A673 (cell line): ENCODE measurements around the gene ABCA13.

ENCODE experiments used
- CTCF ChIP-seq: fragments of 300-800, 200-600 bp; sonication (generic); conservative IDR thresholded peaks from 2 replicates; pipeline ENCODE4 v1.5.1; 2017; ENCODE audit warnings: low read depth, mild to moderate bottlenecking, antibody characterized with exemption, low read length, moderate library complexity, mixed read lengths
- EZH2 ChIP-seq: fragments of 200-600 bp; sonication (generic); IDR thresholded peaks from 2 replicates; pipeline ENCODE4 v1.6.1; 2017; ENCODE audit warnings: borderline replicate concordance, low read depth, mild to moderate bottlenecking, mixed read lengths, antibody characterized with exemption, low read length; ENCODE audit not compliant: poor library complexity, severe bottlenecking

GRCh38 chr7:48617993-48618392 lies 446.7 kb downstream of the ABCA13 start:
- no peak for TF ChIP-seq CTCF
- TF ChIP-seq EZH2, result no peak
